GM13976 (cell line): Measurements from ENCODE around the gene ENTPD6.

Experiments used
- DNase-seq: peaks from one replicate; pipeline ENCODE4 v3.0.0; 2012; ENCODE audit warnings: low spot score
- in situ Hi-C: fragments of 300-500 bp; cut with MboI; formaldehyde crosslinking; loops from one replicate; pipeline ENCODE4 v1.12.0; 2022; ENCODE audit warnings: low sequenced_read_pairs, mixed read lengths, inconsistent platforms; ENCODE audit not compliant: unreplicated experiment
- TF ChIP-seq, protein P1 (sequence below): IDR thresholded peaks from 2 replicates; pipeline ENCODE4 v1.5.1; 2012; ENCODE audit warnings: borderline replicate concordance, mild to moderate bottlenecking; ENCODE audit not compliant: insufficient read depth; ENCODE audit errors: extremely low read depth, missing control alignments, control extremely low read depth

The ENTPD6 gene

DNA sequence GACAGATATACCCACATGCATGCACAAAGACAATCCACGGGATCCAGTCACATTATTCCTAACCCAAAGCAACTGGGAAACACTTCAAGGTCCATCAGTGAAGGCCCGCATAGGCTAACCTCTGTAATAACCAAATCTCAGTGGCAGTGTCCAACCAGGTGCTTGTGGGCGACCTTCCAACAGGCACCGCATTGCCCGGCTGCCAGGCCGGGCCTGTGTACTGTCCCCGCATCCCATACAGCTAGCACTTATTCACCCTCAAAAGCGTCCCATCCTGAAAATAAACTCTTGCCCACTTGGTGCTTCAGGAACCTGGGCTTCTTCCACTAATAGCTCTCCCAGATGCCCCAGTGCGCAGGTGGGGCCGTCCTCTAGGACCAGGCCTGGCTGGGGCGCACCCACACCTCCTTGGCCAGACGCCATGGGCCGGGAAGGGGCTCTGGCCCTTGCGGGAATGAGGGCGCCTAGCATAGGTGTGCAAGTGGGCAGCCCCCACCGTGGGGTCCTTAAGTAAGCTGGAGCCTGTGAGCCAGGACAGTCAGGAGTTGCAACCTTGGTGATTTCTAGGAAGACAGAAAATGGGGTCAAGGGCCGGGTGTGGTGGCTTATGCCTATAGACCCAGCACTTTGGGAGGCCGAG lies 1.1 kb upstream of the ENTPD6 start:
- in situ Hi-C loops = loop anchor here (25.0 kb wide), 1 partner anchor 193 kb away; the partner anchor contains the start of gene ABHD12
- DNase-seq = peak; percentile 9
- TF ChIP-seq, protein P1, sequence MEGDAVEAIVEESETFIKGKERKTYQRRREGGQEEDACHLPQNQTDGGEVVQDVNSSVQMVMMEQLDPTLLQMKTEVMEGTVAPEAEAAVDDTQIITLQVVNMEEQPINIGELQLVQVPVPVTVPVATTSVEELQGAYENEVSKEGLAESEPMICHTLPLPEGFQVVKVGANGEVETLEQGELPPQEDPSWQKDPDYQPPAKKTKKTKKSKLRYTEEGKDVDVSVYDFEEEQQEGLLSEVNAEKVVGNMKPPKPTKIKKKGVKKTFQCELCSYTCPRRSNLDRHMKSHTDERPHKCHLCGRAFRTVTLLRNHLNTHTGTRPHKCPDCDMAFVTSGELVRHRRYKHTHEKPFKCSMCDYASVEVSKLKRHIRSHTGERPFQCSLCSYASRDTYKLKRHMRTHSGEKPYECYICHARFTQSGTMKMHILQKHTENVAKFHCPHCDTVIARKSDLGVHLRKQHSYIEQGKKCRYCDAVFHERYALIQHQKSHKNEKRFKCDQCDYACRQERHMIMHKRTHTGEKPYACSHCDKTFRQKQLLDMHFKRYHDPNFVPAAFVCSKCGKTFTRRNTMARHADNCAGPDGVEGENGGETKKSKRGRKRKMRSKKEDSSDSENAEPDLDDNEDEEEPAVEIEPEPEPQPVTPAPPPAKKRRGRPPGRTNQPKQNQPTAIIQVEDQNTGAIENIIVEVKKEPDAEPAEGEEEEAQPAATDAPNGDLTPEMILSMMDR = no peak

DNA sequence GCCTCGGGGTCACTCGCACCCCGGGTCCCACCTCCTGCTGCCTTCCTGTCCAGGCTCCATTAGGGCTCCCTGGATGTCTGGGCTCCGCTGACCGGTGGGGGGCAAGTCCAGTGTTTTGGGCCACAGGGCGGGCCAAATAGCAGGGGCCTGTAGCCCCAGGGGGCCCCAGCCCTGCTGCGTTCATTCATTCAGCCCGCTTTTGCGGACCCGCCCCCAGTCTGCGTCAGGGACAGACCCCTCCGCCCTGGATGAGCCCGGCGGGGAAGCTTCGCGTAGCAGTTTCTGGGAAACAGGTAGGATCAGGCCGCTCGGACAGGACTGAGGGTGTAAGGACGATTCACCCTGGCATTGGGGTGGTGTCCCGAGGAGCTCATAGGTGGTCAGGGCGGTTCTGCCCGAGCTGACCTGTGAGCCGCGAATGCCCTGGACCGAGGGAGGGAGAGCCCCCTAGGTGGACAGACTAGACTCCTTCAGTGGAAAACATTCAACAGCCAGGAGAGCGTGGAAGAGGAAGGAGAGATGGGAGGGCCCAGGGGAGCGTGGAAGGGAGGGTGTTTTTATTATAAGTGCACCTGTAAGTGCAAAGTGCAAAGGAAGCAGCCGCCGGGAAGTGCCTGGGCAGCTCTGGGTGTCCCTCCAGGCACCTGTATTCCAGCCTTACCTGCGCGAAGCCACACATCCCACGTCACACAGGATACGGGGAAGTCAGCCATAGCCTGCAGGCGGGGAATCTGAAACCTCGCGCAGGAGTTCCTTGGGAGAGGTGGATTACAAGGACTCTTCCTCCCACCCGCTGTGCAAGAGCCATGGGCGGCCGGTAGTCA lies 662 bp downstream of the ENTPD6 start:
- in situ Hi-C loops = loop anchor here (25.0 kb wide), 1 partner anchor 191 kb away; the partner anchor contains the start of gene ABHD12
- no peak for DNase-seq
- TF ChIP-seq, protein P1 = no peak

DNA sequence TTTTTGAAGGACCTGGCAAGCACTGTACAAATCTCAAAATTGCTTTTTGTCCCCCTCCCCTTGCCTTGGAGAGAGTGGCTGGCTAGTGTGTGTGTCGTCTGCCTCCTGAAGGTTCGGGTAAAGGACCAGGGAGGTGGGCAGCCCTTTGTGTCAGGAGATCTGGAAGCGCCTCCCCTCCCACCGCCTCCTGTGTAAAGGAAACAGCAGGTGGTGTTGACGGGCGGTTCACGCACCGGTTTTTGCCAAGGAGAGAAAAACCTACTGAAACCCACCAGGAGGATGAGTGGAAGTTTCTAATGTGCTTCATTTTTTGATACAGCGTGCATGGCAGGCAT lies 1.2 kb downstream of the ENTPD6 start:
- DNase-seq = peak; percentile 10
- TF ChIP-seq, protein P1 = no peak
- in situ Hi-C loops = loop anchor here (25.0 kb wide), 1 partner anchor 191 kb away; the partner anchor contains the start of gene ABHD12

DNA sequence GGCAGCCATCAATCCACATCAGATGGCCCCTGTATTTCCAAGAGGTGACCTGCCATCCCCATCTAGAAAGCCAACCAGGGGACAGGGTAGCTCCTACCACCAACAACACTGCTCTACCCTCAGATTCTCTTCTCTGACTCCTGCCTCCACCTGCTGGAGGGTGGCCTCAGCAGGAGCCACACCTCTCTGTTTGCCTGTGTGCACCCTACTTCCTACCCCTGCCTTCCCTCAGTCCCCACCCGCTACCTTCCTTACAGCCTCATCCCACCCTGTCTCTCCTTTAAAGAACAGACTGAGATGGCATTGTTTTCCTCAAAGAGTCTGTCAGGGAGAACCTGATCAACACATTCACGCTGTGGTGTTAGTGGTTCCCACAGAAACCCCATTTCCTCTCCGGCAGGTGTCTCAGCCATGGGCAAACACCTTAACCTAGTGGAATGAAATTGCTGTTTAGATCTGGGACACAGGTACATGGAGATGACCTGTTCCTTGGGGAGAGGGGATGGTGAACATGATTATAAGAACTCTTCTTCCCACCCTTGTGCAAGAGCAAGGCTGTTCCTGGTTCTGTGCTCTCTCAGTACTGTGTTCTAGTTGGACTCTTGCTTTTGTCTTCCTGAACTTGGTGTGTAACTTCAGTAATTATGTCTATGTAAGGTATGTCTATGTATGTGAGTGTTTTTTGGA lies 1.8 kb downstream of the ENTPD6 start:
- in situ Hi-C loops = loop anchor here (25.0 kb wide), 1 partner anchor 190 kb away; the partner anchor contains the start of gene ABHD12
- peak; percentile 32 for DNase-seq
- TF ChIP-seq, protein P1 = no peak

DNA sequence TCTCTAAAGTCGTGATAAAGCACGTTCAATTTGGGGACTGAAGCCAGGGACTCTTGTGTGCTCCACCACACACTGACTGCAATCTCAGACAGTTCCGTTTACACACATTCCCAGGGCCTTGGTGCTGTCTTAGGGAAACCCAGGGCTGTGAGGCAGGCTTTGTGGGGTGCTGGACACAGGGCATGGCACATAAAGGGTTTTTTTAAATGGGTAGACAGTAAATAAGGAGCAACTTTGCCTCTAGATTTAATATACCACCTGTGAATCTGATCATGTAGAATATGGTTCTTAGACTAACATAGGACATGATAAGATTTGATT lies 2.3 kb downstream of the ENTPD6 start:
- TF ChIP-seq, protein P1 = no peak
- no peak for DNase-seq
- in situ Hi-C loops = loop anchor here (25.0 kb wide), 1 partner anchor 189 kb away; the partner anchor contains the start of gene ABHD12

DNA sequence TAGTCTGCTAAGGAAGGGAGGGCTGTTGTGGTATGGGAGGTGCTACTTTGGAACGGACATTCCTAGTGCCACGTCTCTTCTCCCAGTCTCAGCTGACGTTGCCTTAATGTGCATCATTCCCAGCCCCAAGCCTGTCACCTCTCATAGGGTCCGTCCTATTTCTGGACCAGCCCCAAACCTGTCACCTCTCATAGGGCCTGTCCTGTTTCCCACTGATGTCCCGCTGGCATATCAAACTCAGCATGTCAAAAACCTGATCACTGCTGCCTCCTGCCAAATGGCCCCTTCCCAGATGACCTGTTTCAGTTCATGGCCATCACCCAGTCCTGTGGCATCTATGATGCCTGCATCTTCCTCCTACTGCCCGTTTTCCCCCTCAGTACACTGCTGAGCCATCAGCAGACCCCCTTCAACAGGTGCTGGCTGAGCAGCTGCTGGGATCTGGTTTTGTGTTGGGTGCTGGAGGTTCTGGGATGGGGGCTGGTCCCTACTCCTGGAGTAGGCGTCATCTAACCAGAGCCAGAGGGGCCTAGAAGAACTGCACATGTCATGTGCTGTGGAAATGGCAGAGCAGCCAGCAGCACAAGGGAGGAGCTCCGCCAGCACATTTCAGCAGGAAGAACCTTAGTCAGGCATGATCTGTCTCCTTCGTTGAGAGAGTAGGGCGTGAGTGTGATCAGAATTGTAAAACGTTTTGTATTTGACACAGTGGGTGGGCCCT lies 3.3 kb downstream of the ENTPD6 start:
- in situ Hi-C loops = loop anchor here (25.0 kb wide), 1 partner anchor 188 kb away; the partner anchor contains the start of gene ABHD12
- no peak for DNase-seq
- TF ChIP-seq, protein P1 = no peak
